ENCODE data around the gene SRBD1.

The SRBD1 gene

GRCh38 chr2:45406621-45407020, 204.4 kb downstream of the SRBD1 start:
- no peak for DNase-seq (ENCODE audit: low read depth)
- TF ChIP-seq CTCF (IDR thresholded peaks at IDR 0.05; ENCODE audit: insufficient read depth, low read depth, low read length, missing control alignments), result no peak
- no peak overlapping the region for H3K4me3 ChIP-seq (ENCODE audit: low read depth, low read length)

GRCh38 chr2:45404807-45405297, 206.2 kb downstream of the SRBD1 start:
- no peak for TF ChIP-seq CTCF (IDR thresholded peaks at IDR 0.05; ENCODE audit: insufficient read depth, low read depth, low read length, missing control alignments)
- no peak for DNase-seq (ENCODE audit: low read depth)
- no peak overlapping the region for H3K4me3 ChIP-seq (ENCODE audit: low read depth, low read length)

- H3K4me3 ChIP-seq (ENCODE audit: low read depth, low read length), result no peak overlapping the region
- no peak for DNase-seq (ENCODE audit: low read depth)
- TF ChIP-seq CTCF (IDR thresholded peaks at IDR 0.05; ENCODE audit: insufficient read depth, low read depth, low read length, missing control alignments), result no peak
Observed at GRCh38 chr2:45403036-45403435, 208.0 kb downstream of the SRBD1 start.

GRCh38 chr2:45401431-45401922, 209.6 kb downstream of the SRBD1 start:
- no peak overlapping the region for H3K4me3 ChIP-seq (ENCODE audit: low read depth, low read length)
- TF ChIP-seq CTCF (IDR thresholded peaks at IDR 0.05; ENCODE audit: insufficient read depth, low read depth, low read length, missing control alignments), result no peak
- DNase-seq (ENCODE audit: low read depth), result no peak

GRCh38 chr2:45399040-45399784, 211.9 kb downstream of the SRBD1 start:
- no peak for DNase-seq (ENCODE audit: low read depth)
- no peak for TF ChIP-seq CTCF (IDR thresholded peaks at IDR 0.05; ENCODE audit: insufficient read depth, low read depth, low read length, missing control alignments)
- no peak overlapping the region for H3K4me3 ChIP-seq (ENCODE audit: low read depth, low read length)

GRCh38 chr2:45397292-45397691, 213.8 kb downstream of the SRBD1 start:
- H3K4me3 ChIP-seq (ENCODE audit: low read depth, low read length), result no peak overlapping the region
- TF ChIP-seq CTCF (IDR thresholded peaks at IDR 0.05; ENCODE audit: insufficient read depth, low read depth, low read length, missing control alignments), result no peak
- no peak for DNase-seq (ENCODE audit: low read depth)

- no peak for DNase-seq (ENCODE audit: low read depth)
- TF ChIP-seq CTCF (IDR thresholded peaks at IDR 0.05; ENCODE audit: insufficient read depth, low read depth, low read length, missing control alignments), result no peak
Observed at GRCh38 chr2:45396671-45397070, 214.4 kb downstream of the SRBD1 start.

More at GRCh38 chr2:45396671-45397070, 214.4 kb downstream of the SRBD1 start:
- no peak overlapping the region for H3K4me3 ChIP-seq (ENCODE audit: low read depth, low read length)

Data from GM12865 (cell line).